Testis (tissue), 2 donors: ENCODE results near the gene MMP3.

Source experiments
- CTCF ChIP-seq, 3 experiments: fragments of 450-650 bp in 2 of 3; fragments of 200-600 bp in 1 of 3; sonication (generic) in 1 of 3; IDR thresholded peaks; one replicate each; pipeline ENCODE4 v1.5.1; 2016 to 2019; ENCODE audit warnings: antibody characterized with exemption in 3 of 3, mild to moderate bottlenecking in 2 of 3, moderate library complexity in 1 of 3
- POLR2A ChIP-seq: fragments of 450-650 bp; IDR thresholded peaks from one replicate; pipeline ENCODE4 v1.6.1; 2017; ENCODE audit warnings: antibody characterized with exemption, mild to moderate bottlenecking, moderate library complexity

DNA sequence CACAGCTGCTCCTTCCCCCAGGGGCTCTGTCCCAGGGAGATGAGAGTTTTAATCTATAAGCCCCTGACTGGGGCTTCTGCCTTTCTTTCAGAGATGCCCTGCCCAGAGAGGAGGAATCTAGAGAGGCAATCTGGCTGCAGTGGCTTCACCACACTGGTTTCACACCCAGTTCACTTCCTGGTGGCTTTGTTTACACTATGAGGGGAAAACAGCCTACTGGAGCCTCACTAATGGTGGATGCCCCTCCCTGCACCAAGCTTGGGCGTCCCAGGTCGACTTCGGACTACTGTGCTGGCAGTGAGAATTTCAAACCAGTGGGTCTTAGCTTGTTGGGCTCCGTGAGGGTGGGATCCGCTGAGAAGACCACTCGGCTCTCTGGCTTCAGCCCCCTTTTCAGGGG lies 23.9 kb downstream of the MMP3 start:
- TF ChIP-seq CTCF (IDR thresholded peaks at IDR 0.05) (no peak), POLR2A (no peak)
